B cell (primary cell): Measurements from ENCODE around the gene GOT1.

Source experiments
- EZH2 ChIP-seq: IDR thresholded peaks from 2 replicates; pipeline ENCODE4 v1.6.1; 2012; ENCODE audit warnings: borderline replicate concordance, low read depth, mild to moderate bottlenecking, moderate library complexity, low read length; ENCODE audit not compliant: insufficient read depth, poor library complexity, severe bottlenecking
- TF ChIP-seq, protein P1 (sequence below): fragments of 200-600 bp; IDR thresholded peaks from one replicate; pipeline ENCODE4 v1.8.0; 2022; ENCODE audit warnings: antibody characterized with exemption, mild to moderate bottlenecking

DNA sequence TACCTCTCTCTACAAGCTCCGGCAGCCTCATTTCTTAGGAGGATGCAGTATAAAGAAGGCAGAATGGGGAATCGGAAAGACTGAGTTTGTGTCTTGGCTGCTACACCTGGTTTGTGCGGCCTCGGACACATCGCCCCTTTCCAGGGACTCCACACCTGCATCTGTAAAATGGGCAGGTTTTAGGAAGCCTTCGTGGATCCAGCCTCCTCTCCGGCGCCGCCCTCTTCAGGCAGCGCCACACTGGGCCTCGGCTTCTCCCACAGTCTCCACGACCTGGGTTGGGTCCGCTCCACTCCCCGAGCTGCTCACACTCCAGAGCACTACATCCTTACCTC, 341 bp downstream of the GOT1 start:
- TF ChIP-seq, protein P1, sequence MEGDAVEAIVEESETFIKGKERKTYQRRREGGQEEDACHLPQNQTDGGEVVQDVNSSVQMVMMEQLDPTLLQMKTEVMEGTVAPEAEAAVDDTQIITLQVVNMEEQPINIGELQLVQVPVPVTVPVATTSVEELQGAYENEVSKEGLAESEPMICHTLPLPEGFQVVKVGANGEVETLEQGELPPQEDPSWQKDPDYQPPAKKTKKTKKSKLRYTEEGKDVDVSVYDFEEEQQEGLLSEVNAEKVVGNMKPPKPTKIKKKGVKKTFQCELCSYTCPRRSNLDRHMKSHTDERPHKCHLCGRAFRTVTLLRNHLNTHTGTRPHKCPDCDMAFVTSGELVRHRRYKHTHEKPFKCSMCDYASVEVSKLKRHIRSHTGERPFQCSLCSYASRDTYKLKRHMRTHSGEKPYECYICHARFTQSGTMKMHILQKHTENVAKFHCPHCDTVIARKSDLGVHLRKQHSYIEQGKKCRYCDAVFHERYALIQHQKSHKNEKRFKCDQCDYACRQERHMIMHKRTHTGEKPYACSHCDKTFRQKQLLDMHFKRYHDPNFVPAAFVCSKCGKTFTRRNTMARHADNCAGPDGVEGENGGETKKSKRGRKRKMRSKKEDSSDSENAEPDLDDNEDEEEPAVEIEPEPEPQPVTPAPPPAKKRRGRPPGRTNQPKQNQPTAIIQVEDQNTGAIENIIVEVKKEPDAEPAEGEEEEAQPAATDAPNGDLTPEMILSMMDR, result no peak
- no peak for TF ChIP-seq EZH2
